Adrenal gland (tissue), 12 donors: ENCODE data around the gene CDHR1. TPM values are rescaled to one million over a fixed set of nuclear protein-coding genes. Genes with fewer than 3 reads are reported as not detected.

Experiments used
- DNase-seq, 7 donors: peaks; one replicate each; pipeline ENCODE4 v3.0.0-alpha.2; 2019 to 2020
- H3K27ac ChIP-seq, 5 donors: fragments of 200-600 bp; sonication (generic) in 4 of 5; 1 replicate in 3 of 5; 2 replicates in 2 of 5; pipeline versions ENCODE4 v1.5.1 to v1.8.0; 2016 to 2020; ENCODE audit warnings: mild to moderate bottlenecking in 1 of 5
- H3K27me3 ChIP-seq: fragments of 200-600 bp; 2 replicates; pipeline ENCODE4 v1.8.0; 2021
- H3K36me3 ChIP-seq, 2 donors: fragments of 200-600 bp; replicated peaks in 1 of 2; 1 replicate in 1 of 2; 2 replicates in 1 of 2; pipeline versions ENCODE4 v1.5.1 to v1.8.0; 2018 to 2022
- H3K4me1 ChIP-seq, 2 donors: fragments of 200-600 bp; replicated peaks in 1 of 2; 1 replicate in 1 of 2; 2 replicates in 1 of 2; pipeline versions ENCODE4 v1.5.1 to v1.8.0; 2018 to 2021
- H3K4me3 ChIP-seq, 4 donors: fragments of 200-600 bp; sonication (generic) in 3 of 4; one replicate each; pipeline ENCODE4 v1.5.1; 2016 to 2018
- H3K9me3 ChIP-seq, 3 donors: fragments of 200-600 bp; sonication (generic) in 1 of 3; replicated peaks in 1 of 3; 1 replicate in 2 of 3; 2 replicates in 1 of 3; pipeline versions ENCODE4 v1.5.1 to v1.8.0; 2016 to 2021
- POLR2A ChIP-seq, 2 donors: fragments of 450-650 bp; IDR thresholded peaks; one replicate each; pipeline ENCODE4 v1.6.1; 2017; ENCODE audit warnings: antibody characterized with exemption in 2 of 2, mild to moderate bottlenecking in 2 of 2, moderate library complexity in 1 of 2
- WGBS, 4 donors: extraction: QIAGEN DNeasy Blood & Tissue Kit in 2 of 4; methylation state at CpG; one replicate each; pipeline versions ENCODE4 v1.1.5 to v1.1.7; 2013 to 2017; 5-methylcytosine and 5-hydroxymethylcytosine counted together
- intact Hi-C, 2 donors: fragments of 100-400 bp; cut with DNase I; formaldehyde crosslinking; loops; one replicate each; pipeline versions ENCODE4 v1.14.1 to v1.15.0; 2022 to 2023
- polyA plus RNA-seq, 3 donors: library from polyadenylated mRNA; stranded (reverse); fragments of 200-250 nt in 2 of 3; fragments of 350-450 nt in 1 of 3; fragmentation: Illumina TruSeq in 1 of 3; extraction: RNeasy Lipid Tissue Mini Kit (QIAGEN cat#74804) in 1 of 3; gene quantifications; one replicate each; pipeline ENCODE4 v1.2.3, GENCODE V29; 2013 to 2014
- total RNA-seq, 9 donors: library from RNA; depleted of rRNA in 4 of 9; stranded (reverse); fragments of >200 nt in 4 of 9; fragments of 120-200 nt in 1 of 9; fragmentation: NEBNext Ultra II Directional in 1 of 9; extraction: Animal tissue kit (Norgen Biotek cat#: 25700) in 1 of 9; gene quantifications; one replicate each; pipeline versions ENCODE4 v1.1.0 to v1.2.4, GENCODE V29; 2013 to 2023
- TF ChIP-seq, protein P1 (sequence below), 6 experiments: fragments of 450-650 bp in 4 of 6; fragments of 200-600 bp in 2 of 6; sonication (generic) in 1 of 6; IDR thresholded peaks; 1 replicate in 5 of 6; 2 replicates in 1 of 6; pipeline versions ENCODE4 v1.5.1 to v1.8.0; 2016 to 2021; ENCODE audit warnings: antibody characterized with exemption in 6 of 6, mild to moderate bottlenecking in 2 of 6, moderate library complexity in 1 of 6
- donor health status: healthy with polysubstance abuse.
- donor health status: Bipolar disorder and iron deficiency.
- donor health status: DM: yes; HTN: yes; CAD: no.
- donor health status: DM: no; HTN: no; CAD: no.
- donor health status: DM: no; HTN: no; CAD: no.
- donor health status: DM: yes; HTN: yes; CAD: no.

Gene CDHR1
- total and polyA plus RNA-seq, 12 donors = 0.09 to 7.7 (median 0.47) TPM

DNA sequence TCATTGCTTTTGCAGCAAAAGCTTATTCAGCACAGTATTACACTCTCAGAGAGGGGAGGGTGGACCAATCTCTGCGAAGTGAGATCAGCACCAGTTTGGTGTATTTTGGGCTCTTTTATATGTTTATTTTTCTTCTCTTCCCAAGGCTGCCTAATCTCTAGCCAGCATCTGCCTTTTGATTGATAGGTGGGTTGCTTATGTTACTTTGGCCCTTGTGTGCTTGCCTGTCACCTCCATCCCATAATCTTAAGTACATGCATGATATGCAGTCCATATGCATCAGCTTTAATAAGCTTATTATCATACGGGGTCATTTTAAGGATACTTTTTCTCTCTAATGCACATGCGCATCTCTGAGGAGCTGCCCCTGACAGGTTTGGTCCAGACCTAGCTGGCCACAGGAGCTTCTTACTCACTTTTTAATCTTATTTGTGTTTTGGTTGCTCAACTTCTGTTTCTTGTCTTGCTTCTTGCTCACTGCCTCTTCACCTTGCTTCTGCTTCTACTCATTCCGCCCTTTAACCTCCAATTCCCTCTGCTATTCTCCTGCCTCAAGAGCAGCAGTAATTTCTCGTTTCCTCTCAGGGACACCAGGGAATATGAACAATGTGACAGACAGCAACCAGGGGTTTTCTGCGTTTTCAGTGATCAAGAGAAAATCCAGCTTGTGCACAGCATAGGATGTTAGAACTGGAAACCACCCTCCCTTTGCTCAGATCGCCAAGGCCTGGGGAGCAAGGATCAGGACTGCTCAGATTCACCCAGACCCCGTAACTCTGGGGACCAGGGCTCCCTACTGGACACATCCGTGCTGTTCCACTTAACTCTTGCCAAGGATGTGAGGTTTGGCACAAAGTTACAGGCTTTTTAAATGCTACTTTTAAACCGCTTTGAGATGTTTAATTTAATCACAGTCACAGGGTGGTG lies 60.5 kb downstream of the CDHR1 start:
- TF ChIP-seq, protein P1, sequence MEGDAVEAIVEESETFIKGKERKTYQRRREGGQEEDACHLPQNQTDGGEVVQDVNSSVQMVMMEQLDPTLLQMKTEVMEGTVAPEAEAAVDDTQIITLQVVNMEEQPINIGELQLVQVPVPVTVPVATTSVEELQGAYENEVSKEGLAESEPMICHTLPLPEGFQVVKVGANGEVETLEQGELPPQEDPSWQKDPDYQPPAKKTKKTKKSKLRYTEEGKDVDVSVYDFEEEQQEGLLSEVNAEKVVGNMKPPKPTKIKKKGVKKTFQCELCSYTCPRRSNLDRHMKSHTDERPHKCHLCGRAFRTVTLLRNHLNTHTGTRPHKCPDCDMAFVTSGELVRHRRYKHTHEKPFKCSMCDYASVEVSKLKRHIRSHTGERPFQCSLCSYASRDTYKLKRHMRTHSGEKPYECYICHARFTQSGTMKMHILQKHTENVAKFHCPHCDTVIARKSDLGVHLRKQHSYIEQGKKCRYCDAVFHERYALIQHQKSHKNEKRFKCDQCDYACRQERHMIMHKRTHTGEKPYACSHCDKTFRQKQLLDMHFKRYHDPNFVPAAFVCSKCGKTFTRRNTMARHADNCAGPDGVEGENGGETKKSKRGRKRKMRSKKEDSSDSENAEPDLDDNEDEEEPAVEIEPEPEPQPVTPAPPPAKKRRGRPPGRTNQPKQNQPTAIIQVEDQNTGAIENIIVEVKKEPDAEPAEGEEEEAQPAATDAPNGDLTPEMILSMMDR (IDR thresholded peaks at IDR 0.05) = no peak
- no peak for TF ChIP-seq POLR2A (IDR thresholded peaks at IDR 0.05)
- H3K36me3 ChIP-seq = no peaks in the 10 kb centered on the region
- DNase-seq = no peak
- no peaks in the 10 kb centered on the region for H3K27me3 ChIP-seq
- WGBS, 4 donors = 55 to 71% (median 64%) methylated on average over 10 of the region's 10 CpGs
- intact Hi-C loops = no loop called here
- no peak overlapping the region for H3K4me3 ChIP-seq
- no peak overlapping the region for H3K27ac ChIP-seq
- no peaks in the 10 kb centered on the region for H3K9me3 ChIP-seq
- no peaks in the 10 kb centered on the region for H3K4me1 ChIP-seq

DNA sequence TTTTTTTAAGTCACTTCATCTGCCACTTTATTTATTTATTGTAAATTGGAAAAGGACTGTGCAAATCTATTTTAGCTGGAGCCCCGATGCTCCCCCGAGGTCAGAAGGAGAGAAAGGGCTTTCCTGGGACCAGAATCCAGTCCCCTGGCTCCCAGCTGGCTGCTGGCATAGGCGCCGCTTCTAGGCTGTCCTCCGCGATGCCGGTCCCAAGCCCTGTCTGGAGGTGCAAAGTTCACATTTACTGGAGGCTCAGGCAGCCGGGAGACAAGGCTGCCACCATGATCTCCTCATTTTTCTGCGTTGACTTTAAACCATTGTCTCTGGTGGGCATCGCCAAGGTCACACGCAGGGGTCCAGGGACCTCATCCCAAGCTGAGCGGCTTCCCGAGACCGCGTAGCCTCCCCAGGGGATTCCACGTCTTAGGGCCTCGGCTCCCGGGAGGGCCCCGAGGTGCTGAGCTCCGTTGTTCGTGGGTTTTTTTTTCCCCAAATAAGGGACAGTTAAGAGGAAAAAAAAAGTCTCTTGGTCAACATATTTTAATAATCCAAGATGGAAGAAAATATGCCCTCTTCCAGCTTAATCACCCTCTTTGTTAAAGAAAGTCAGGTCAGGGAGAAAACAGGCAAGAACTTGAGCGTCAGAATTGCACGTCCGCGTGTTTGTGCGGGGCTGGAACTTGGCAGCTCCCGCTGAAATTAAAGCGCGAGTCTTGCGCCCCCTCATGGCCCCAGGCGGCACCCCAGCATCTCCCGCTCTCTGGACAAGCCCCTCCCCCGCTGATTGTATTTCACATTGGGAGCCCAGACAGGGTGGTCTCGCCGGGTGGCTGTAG lies 62.4 kb downstream of the CDHR1 start:
- DNase-seq = peak in 6 of 7 donors; percentile 31 to 64 (median 48)
- no peaks in the 10 kb centered on the region for H3K4me1 ChIP-seq
- H3K27ac ChIP-seq = no peak overlapping the region
- intact Hi-C loops = no loop called here
- WGBS, 4 donors = 36 to 52% (median 44%) methylated on average over 27 to 35 of the region's 35 CpGs
- no peaks in the 10 kb centered on the region for H3K9me3 ChIP-seq
- no peaks in the 10 kb centered on the region for H3K27me3 ChIP-seq
- H3K36me3 ChIP-seq = no peaks in the 10 kb centered on the region
- H3K4me3 ChIP-seq = no peak overlapping the region
- TF ChIP-seq, protein P1 (IDR thresholded peaks at IDR 0.05) = peak; percentile 18 to 55 (median 42)
- TF ChIP-seq POLR2A (IDR thresholded peaks at IDR 0.05) = no peak

DNA sequence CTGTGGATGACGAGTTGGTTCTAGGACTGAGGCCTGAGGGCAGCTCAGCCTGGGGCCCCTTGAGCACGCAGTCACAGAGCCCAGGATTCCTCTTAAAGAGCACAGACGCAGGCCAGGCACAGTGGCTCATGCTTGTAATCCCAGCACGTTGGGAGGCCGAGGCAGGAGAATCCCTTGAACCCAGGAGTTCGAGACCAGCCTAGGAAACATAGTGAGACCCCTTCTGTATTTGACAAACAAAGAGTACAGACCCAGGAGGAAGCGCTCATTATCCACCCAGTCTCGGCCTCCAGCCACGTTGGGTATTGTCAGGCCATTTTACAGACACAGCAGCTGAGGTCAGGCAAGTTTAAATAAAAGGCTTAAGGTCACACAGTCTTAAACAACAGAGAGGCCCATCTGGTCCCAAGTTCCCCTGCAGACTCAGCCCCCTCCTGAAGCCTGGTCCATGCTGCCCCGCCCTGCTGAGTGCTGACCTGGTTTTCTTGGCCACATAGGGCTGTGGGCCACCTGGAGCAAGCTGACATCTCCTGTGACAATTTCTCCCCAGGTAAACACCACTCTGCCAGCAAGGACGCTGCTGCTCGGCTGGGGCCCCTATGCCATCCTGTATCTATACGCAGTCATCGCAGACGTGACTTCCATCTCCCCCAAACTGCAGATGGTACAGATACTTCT lies 63.1 kb downstream of the CDHR1 start:
- Histone ChIP-seq H3K27ac (no peak overlapping the region), H3K4me3 (no peak overlapping the region), H3K27me3 (no peaks in the 10 kb centered on the region), H3K36me3 (no peaks in the 10 kb centered on the region), H3K4me1 (no peaks in the 10 kb centered on the region), H3K9me3 (no peaks in the 10 kb centered on the region)
- TF ChIP-seq, protein P1 (IDR thresholded peaks at IDR 0.05) = no peak
- TF ChIP-seq POLR2A (IDR thresholded peaks at IDR 0.05) = no peak
- WGBS, 4 donors = 73 to 76% (median 74%) methylated on average over 12 to 15 of the region's 15 CpGs
- intact Hi-C loops = no loop called here
- no peak for DNase-seq
